ENCODE measurements around the gene TATDN3. TPM values are rescaled to one million over a fixed set of nuclear protein-coding genes. Genes with fewer than 3 reads are reported as not detected.

Gene TATDN3
- total RNA-seq, 1 experiment from 2014 or later, result 16.3 TPM

- ChIA-PET CTCF (interaction anchor here (1.1 kb wide), 1 partner anchor 13 kb away, joined by 3 read pairs; no protein-coding TSS in a partner anchor), RAD21 (ENCODE audit: low non-redundant PET in 1 of 2, low total read pairs in 2 of 2, uncharacterized antibody in 2 of 2, unreplicated experiment in 2 of 2) (no interaction called here), POLR2A (no interaction called here)
- no peak overlapping the region for H2AFZ ChIP-seq (ENCODE audit: low read depth, low read length, poor library complexity, severe bottlenecking)
- no peak for DNase-seq (ENCODE audit: low read depth, low spot score)
- H3K4me1 ChIP-seq (ENCODE audit: control insufficient read depth in 1 of 2, insufficient read depth in 2 of 2, low read length in 2 of 2), result no peaks in the 10 kb centered on the region
- no peaks in the 10 kb centered on the region for H3K79me2 ChIP-seq (ENCODE audit: insufficient read depth, low read length)
- H3K4me3 ChIP-seq (replicated peaks in 1 of 2; ENCODE audit: low read depth in 1 of 2, low read length in 2 of 2), result no peak overlapping the region
- H3K9me3 ChIP-seq (ENCODE audit: control insufficient read depth in 1 of 2, insufficient read depth in 1 of 2, low read depth in 1 of 2, low read length in 2 of 2), result peaks cover 7 to 11% of the 10 kb centered on the region in 2 experiments; a peak in 2 of 4 replicates
- ATAC-seq, result no peak
- no peak overlapping the region for H3K27ac ChIP-seq (ENCODE audit: low read depth, low read length)
- H3K4me2 ChIP-seq (ENCODE audit: low read length), result no peak overlapping the region
- intact Hi-C loops (cut with micrococcal nuclease), result no loop called here
- no peaks in the 10 kb centered on the region for H3K9me2 ChIP-seq (ENCODE audit: insufficient read depth)
- no peaks in the 10 kb centered on the region for H3K36me3 ChIP-seq (ENCODE audit: control insufficient read depth in 1 of 2, insufficient read depth in 2 of 2, low read length in 2 of 2)
- H4K20me1 ChIP-seq (ENCODE audit: insufficient read depth), result no peaks in the 10 kb centered on the region
- H3K27me3 ChIP-seq (ENCODE audit: insufficient read depth, low read length), result no peaks in the 10 kb centered on the region
- no TSS peak for BruUV-seq (replicated peaks)
- TF ChIP-seq YY1 (IDR thresholded peaks at IDR 0.05; ENCODE audit: extremely low read depth, insufficient replicate concordance, low read depth, low read length) (no peak), SP1 (IDR thresholded peaks at IDR 0.05; ENCODE audit: low read depth) (no peak), EGR1 (IDR thresholded peaks at IDR 0.05; ENCODE audit: low read depth) (no peak), EZH2phosphoT487 (IDR thresholded peaks at IDR 0.05; ENCODE audit: borderline replicate concordance) (no peak), POLR2AphosphoS5 (IDR thresholded peaks at IDR 0.05; ENCODE audit: low read depth, low read length) (no peak), ELF1 (IDR thresholded peaks at IDR 0.05; ENCODE audit: borderline replicate concordance, low read depth) (no peak), EZH2 (IDR thresholded peaks at IDR 0.05) (no peak), REST (IDR thresholded peaks at IDR 0.05; ENCODE audit: low read depth) (no peak), JUND (IDR thresholded peaks at IDR 0.05) (no peak), ZFX (IDR thresholded peaks at IDR 0.05) (no peak), SRF (IDR thresholded peaks at IDR 0.05; ENCODE audit: low read depth) (no peak)
- no peak overlapping the region for H3K9ac ChIP-seq (ENCODE audit: low read length)
These were observed 36.2 kb downstream of the TATDN3 start for GRCh38 chr1:212827831-212828278.
